NOMO-1 (cell line): ENCODE data around the gene GFPT2.

Source experiments
- DNase-seq, 2 experiments: peaks; one replicate each; lab custom pipeline; 2025; ENCODE audit not compliant: unreplicated experiment in 2 of 2; lab: John Stamatoyannopoulos, UW

GFPT2 gene

DNA sequence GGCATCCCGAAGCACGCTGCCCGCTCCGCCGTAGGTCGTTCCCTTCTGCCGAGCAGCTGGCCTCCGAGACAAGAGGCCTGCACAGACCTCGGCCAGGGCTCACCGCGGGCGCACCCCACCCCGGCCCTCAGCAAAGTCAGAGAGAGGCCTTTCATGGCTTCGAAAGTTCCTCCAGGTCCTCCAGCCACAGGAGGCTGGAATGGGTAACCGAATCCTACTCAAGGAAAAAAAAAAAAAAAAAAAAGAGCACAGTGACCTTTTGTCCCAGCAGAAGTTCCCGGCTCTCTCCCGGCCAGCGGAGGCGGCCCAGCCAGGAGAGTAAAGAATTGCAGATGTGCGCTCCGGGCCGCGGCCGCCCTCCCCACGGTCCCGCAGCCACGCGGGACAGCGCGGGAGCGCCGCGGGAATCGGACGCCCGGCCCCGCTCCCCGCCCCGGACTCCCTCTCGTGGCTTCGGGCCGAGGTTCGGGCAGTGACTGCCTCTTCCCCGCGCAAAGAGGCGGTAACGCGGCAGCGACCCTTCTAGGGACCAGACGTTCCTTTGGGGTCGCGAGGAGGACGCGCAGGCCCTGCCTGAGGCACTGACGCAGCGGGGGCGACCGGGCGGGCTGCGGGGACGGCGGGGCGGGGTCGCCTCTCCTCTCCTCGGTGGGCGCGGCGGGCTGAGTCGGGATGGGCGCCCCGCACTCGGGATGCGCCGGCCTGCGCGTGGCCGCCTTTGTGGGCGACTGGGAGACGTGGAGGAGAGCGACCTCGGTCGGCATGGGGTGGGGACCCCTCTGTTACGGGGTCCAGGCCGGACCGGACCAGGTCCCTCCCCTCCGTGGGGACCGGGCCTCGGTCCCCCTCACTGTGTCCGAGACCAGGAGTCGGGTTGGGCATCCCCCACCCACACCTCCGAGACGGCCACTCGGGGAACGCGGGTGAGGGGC lies 754 bp downstream of the GFPT2 start:
- no peak for DNase-seq

DNA sequence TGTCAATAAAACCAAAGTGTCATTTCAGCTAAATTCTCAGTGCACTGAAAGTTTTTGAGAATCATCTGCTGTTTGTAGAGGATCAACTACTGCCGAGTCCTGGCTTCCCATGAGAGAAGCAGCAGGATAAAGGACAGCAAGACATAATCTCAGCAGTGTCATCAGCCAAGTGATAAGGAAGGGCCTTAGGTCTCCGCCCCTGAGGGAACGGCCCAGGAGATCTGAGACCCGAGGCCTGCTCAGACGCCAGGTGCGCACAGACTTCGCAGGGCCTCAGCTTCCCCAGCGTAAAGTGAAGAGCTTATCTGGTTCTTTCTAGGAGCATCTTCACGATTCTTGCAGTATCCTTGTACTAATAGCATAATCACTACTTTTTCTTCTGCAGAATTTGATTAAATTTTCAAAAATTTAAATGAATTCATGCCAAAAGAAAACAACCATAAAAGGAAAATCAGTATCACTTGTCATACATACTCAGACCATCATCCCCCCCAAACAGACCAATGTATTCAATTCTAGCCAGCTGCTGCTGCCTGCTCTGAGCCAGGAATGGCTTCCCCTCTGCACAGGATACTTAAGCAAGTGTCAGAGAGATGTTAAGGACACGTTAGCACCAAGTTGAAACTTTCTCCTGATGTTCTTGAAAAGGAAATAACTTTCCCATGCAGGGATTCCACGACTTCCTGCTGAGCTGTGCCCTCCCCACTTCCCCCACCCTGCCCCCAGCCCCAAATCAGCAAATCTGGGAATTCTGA lies 2.2 kb downstream of the GFPT2 start:
- DNase-seq: no peak

DNA sequence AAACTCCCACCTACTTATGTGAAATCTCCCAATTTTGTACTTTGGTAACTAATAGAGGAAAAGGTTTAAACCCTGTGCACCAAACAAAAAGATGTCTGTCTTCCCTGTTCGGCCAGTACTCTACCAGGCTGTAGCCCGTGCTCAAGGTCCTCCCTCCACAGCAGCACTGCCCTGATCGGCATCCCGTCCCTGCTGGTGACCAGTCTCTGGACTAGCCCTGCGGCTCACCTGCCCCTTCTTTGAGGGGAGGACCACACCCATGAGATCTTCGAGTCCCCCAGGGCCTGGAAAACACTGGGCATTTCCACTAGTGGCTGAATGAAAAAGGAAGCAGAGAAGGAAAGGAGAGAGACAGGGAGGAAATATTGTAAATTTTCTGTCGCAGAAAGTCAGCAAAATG lies 2.8 kb downstream of the GFPT2 start:
- no peak for DNase-seq

DNA sequence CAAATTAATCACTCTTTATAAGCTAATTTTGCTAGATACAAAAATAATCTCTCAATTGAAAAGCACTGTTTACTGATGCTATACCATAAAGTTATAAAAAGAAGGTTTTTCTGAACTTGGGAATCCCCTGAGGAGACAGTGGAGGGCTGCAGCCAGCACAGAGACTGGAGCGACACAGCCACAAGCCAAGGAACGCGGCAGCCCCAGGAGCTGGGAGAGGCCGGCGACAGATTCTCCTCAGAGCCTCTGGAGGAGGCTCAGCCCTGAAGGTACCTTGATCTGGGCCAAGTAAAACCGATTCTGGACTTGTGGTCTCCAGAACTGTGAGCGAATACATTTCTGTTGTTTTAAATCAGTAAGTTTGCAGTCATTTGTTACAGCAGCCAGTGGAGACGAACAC lies 3.7 kb downstream of the GFPT2 start:
- DNase-seq: no peak

DNA sequence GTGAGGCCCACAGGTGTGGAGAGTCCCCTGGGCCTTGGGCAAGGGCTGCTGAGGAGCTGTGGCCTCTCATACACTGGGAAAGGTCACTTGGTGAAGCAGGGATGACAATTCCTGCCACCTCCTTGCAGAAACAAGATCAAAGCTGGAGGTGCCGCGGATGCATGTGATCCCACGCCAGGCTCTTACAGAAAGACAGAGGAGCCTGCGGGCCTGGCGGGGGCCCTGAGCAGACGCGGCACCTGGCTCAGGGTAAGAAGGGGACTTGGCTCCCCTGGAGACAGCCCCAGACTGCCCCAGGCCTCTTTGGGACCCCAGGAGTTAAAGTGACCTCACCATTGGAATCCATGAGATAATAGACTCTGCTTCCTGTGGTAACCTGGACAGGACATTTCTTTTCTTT lies 4.8 kb downstream of the GFPT2 start:
- no peak for DNase-seq

DNA sequence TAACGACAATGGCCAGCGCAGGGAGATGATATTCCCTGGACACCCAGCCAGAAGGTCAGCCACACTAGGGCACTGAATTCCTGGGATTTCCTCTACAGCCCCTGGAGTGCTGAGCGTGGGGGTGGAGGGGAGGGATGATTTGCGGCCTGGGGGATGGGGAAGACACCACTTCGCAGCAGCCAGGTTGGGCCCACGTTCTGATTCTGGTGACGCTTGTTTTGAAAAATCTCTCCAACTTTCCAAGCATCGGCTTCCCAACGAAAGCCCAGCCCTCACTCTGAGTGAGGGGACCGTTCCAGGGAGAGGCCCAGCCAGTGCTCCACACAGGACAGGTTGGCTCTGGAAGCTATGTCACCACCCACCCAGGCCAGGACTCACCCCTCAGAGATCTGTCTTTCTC lies 5.4 kb downstream of the GFPT2 start:
- no peak for DNase-seq

DNA sequence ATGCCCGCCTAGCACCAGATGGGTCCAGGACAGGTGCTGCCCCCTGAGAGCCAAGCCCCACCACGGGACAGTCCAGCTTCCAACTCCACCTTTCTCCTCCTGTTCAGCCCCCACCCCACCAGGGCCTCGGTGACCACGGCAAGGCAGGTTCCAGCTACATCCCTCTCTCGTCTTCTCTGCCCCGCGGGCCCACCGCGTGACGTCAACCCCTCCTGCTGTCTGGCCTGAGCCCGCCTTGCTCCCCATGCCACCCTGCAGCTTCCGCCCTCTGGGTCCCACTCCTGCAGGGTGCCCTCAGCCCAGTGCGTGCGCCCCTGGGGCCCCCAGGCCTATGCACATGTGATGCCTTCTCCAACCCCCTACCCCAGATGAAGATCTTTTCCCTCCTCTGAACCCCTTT lies 6.8 kb downstream of the GFPT2 start:
- DNase-seq: no peak

DNA sequence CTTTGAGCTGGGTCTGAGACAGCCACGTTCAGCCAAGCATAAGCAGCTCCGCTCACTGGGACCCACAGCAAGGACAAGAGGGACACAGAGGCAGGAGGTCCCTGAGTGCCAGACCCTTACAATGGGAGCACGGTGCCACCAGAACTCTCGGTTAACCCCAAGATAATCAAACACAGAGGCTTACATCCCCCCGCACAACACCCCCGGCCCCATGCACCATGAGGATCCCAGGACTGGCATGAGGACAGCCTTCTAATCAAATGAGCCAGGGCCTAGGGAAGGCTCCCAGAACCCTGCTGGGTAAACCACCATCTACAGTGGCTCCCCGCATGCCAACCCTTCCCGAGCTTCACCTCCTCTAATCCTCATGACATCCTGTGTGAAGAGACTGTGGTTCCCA lies 7.4 kb downstream of the GFPT2 start:
- no peak for DNase-seq

DNA sequence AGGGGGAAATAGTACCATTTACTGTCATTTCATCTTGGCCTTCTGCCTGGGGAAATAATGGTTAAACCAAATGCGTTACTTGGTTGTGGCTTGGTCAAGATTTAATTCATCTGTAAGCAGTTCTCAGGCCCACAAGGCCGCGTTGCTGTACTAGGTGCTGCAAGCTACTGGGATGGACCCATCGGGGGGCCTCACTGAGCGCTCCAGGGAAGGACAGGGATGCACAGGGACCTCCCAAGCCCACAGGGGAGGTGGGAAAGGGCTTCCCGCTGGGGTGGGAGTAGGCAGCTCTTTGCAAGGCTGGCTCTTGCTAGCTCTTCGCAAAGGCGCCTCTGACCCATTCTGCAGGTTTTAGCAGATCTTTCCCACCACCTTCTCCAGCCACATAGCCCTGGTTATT lies 8.0 kb downstream of the GFPT2 start:
- no peak for DNase-seq

DNA sequence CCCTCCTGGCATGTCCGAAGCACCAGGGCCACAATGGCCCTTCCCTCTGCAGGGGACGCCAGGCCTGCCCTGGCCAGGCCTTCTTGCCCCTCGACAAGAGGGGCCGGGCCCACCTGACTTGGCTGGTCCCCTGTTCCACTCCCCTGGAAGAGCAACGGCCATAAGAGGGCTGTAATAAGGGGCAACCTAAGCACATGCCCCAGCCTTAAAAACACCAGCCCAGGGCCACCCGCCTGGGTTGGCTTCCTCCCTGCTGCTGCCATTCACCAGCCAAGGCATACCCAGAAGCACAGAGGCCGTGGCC lies 8.5 kb downstream of the GFPT2 start:
- no peak for DNase-seq

DNA sequence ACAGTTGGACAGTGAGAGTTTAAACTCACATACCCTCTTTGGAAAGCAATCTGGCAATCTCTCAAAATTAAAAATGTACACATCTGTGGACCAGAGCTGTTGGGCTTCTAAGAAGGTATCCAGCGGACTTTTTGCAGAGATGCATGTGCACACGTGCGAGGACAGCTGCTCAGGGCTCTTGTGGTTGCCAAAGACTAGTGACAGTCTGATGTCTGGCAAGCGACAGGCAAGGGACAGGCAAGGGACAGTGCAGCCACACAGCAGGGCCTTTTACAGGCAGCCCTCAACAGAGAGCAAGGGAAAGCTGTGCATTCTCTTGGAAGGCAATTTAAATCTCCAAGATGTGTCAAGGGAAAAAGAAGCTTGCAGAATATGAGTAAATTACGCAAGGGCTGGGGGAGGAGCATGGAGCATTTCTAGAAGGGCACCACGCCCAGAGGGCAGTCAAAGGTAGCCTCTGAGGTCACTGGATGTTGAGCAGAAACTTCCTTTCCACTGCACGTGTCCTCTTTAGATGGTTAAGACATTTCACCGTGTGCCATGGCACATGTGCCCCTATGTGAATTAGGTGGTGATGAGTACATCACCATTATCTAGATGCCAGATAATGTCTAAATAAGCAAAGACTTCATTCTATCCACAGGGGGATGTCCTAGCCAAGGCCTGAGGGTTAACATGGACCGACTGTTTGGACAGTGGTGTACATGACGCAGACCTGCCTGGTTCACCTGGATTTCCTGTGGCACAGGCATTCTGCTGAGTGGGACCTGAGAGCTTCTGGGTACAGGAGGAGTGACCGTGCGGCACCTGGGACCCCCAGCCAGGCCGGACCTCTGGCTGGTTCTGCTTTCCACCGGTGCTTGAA lies 9.1 kb downstream of the GFPT2 start:
- peak; percentile 23 to 67 for DNase-seq

DNA sequence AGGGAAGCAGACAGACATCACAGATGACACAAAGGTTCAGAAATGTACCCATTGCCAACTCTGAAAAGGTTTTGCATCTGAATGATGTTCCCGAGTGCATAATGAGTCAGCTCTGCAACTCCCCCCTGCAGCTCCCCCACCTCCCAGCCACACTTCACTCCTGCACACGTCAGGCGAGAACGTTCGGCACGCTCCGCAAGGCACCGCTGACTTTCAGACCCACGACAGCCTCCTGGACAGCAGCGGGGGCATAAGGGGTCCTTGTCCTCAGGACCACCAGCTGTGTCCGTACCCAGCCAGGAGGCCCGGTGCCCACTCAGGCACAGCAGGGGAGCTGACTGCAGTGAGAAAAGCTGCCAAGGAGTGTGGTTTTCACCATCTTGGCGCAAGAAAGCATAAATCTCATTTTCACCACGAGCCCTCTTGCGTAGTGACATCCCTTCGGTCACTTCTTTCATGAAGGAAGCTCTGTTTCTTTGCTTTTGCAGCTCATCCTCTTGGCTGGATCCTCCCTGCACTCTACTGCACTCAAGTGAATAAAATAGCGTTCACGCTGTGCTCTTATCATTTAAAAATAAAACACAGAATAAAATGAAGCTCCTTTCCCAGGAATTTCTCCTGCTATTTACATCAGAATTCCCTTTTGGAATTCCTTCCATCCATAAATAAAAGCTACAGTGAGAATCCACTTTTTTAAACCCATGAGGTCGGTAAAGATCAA lies 9.9 kb downstream of the GFPT2 start:
- DNase-seq: peak; percentile 7 to 32

DNA sequence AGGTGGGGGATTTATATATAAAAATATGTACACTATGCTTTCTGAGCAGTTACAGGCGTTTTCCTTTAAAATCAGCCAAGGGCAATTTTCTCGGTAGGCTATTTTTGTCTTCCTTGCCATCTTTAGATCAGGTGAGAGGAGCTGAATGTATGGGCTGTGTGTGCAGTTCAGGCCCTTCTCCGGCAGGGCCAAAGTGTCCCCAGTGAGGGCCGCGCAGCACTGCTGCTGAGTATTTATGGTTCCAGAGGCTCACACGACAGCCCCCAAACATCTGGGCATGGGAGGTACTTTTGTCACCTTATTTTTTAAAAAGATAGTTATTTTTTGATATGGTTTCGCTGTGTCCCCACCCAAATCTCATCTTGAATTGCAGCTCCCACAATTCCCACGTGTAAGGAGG lies 11.5 kb downstream of the GFPT2 start:
- no peak for DNase-seq

DNA sequence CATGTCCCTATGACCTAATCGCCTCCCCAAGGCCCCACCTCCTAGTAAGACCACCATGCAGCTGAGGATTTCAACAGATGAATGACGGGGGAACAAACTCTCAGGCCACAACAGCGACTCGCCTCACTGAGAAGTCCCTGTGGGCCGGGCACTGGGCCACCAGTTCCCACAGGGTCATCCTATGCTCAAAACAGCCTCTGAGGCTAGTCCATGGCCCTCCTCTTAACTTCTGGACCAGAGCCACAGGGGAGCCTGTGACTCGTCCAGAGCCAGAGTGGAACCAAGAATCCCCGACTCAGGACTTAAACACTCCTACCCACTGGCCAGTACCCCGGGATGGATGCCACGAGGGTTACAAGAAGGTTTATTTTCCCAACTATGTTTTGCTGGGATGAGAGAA lies 12.3 kb downstream of the GFPT2 start:
- no peak for DNase-seq

DNA sequence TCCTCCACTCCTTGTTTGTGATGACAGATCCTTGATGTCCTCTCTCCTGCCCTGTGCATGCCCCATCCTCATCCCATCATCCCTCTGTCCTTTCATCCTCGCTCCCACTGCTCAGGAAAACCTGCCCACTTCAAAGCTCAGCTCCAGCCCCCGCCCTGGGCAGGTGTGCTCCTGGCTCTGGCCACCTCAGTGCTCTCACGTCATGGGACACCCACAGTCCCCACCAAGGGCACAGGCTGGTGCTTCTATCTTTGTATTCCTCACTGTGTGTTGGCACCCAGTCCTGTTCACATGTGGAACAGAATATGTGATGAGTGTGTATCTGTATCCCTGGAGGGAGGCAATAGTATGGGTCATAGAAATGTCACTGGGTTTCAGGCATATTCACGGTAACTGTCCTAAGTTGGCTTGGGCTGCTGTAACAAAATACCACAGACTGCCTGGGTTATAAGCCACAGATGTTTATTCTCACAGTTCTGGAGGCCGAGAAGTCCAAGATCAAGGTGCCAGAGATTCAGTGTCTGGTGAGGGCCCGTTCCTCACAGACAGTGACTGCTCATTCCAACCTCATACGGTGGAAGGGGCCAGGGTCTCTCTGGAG lies 13.5 kb downstream of the GFPT2 start:
- no peak for DNase-seq

DNA sequence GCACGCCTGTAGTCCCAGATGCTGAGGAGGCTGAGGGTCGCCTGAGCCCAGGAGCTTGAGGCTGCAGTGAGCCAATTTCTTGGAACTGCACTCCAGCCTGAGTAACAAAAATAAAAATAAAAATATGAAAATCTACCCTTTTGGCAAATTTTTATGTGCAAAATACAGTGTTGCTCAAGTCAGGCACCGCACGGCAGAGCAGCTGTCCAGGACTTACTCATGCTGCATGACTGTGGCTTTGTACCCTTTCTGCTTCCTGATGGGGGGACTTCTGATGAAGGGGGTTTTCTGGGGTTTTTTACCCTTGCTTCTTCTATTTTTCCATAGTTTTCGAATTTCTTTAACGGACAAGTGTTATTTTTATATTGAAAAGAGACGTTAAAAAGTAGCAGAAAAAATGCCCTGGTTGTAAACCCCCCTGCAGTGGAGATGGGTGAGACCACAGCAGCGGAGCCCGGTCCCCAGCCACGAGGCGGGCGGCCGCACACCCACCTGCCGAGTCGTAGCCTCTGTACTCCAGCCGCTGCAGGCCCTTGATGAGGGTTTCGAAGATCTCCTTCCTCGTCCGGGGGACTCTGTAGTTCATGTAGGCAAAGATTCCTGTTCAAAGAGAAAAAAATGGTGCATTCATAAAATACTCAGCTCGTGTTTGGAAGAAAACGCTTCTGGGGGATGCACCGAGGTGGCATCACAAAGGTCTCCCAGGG lies 15.0 kb downstream of the GFPT2 start:
- no peak for DNase-seq

DNA sequence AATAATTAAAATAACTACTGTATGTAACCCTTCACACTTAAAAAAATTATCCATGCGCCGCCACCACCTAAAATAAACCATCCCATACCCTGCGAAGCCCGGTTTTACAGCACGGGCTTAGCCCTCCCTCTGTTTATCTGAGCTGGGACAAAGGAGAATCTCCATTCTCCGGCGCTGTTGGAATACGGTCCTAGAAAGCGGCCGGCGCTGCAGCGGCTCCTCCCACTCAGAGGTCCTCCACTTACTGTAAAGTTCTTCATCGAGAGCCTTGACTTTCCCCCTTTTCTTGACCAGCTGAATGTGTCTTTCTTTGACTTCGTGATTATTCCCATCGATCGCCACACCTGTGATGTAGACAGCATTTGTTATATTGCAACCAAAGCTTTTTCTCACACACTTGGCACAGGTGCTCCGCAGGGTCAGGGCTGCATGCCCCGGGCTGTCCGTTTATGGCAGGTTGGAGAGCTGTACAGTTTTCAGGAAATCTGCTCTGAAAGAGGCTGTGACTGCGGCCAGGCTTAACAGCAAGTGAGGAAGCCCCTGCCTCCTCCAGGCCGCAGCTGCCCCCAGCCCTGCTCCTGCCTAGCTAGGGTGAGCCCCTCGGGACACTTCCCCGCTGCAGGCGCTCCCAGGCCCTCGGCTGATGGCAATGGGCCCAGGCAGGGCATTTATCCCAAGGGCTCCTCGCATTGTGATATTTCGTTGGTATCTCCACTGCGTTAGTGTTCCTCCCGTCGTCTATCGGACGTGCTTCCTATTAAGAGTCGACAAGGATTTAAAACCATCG lies 16.7 kb downstream of the GFPT2 start:
- DNase-seq: no peak

DNA sequence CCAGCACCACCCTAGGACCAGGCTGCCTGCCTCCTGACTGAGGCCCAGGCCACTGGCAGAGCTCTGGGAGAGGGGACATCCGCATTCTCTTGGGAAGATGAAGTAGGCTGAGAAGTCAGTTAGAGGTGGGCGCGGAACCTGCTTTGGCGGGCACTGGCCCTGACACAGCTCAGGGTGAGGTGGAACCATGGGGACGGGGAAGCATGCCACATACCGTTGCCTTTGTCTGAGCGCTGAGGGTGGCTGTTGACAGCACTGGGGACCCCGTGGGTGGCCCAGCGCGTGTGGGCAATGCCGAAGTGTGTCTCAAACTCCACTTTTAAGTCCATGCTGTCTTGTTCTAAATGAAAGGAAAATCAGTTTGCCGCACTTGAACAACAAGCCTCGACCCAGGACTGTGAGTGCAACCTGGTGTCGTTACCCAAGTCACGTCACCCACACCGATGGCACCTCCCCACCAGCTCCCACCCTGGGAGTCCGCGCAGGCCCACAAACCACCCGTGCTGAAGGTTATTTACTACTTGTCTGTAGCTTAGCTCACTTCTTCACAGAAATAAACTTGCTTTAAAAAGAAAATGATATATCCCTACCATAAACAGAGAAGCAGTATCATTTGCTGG lies 17.4 kb downstream of the GFPT2 start:
- DNase-seq: no peak
